Measurements from ENCODE around the gene G0S2. TPM values are rescaled to one million over a fixed set of nuclear protein-coding genes. Genes with fewer than 3 reads are reported as not detected.

G0S2 gene
- polyA plus RNA-seq, 1 donor from 2014 or later: 0.33 TPM

DNA sequence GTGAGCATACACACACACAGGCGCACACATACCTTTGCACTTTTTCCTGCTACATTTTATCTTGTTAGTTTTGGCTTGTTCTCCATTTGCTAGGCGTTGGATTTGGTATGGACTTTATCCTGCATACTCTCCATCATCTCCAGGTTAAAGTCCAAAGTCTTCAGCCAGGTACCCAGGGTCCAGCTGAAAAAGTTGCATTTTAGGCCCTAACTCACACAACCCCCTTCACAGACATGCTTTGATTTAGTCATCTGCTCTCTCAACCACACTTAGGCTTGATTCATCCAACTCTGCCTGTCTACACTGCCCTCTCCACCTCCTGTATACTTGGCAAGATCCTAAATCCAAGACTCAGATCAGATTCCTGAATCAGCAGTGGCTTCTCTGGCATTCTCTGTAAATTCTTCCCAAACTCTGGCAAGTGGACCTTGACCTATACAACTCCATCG is 12.3 kb upstream of the G0S2 start:
- Histone ChIP-seq H3F3A (ENCODE audit: insufficient read depth, low read length, poor library complexity, severe bottlenecking) (no peaks in the 10 kb centered on the region), H3K36me3 (ENCODE audit: insufficient read depth, low read length) (no peaks in the 10 kb centered on the region), H3K9me2 (ENCODE audit: insufficient read depth, low read length) (no peaks in the 10 kb centered on the region), H3K4me3 (ENCODE audit: low read length) (no peak overlapping the region), H3K4me2 (ENCODE audit: low read length) (no peak overlapping the region), H3K79me2 (replicated peaks; ENCODE audit: insufficient read depth, low read length) (no peaks in the 10 kb centered on the region), H2AFZ (ENCODE audit: low read depth, low read length) (no peak overlapping the region), H3K27ac (ENCODE audit: low read length) (no peak overlapping the region), H4K20me1 (ENCODE audit: insufficient read depth) (no peaks in the 10 kb centered on the region), H3K27me3 (ENCODE audit: insufficient read depth, low read depth, low read length) (no peaks in the 10 kb centered on the region), H3K9ac (ENCODE audit: low read length) (no peak overlapping the region), H3K9me3 (ENCODE audit: low read length) (no peaks in the 10 kb centered on the region)
- TF ChIP-seq MXI1 (conservative IDR thresholded peaks at IDR 0.05; ENCODE audit: poor library complexity, severe bottlenecking) (no peak), SMC3 (conservative IDR thresholded peaks at IDR 0.05; ENCODE audit: poor library complexity) (no peak), EZH2 (IDR thresholded peaks at IDR 0.05; ENCODE audit: borderline replicate concordance, insufficient read depth, low read length, poor library complexity, severe bottlenecking) (no peak), EP300 (conservative IDR thresholded peaks at IDR 0.05; ENCODE audit: poor library complexity, severe bottlenecking) (no peak), POLR2AphosphoS5 (IDR thresholded peaks at IDR 0.05) (no peak), RAD21 (conservative IDR thresholded peaks at IDR 0.05) (no peak), TAF1 (IDR thresholded peaks at IDR 0.05; ENCODE audit: low read depth) (no peak)
- TF ChIP-seq, protein P1, sequence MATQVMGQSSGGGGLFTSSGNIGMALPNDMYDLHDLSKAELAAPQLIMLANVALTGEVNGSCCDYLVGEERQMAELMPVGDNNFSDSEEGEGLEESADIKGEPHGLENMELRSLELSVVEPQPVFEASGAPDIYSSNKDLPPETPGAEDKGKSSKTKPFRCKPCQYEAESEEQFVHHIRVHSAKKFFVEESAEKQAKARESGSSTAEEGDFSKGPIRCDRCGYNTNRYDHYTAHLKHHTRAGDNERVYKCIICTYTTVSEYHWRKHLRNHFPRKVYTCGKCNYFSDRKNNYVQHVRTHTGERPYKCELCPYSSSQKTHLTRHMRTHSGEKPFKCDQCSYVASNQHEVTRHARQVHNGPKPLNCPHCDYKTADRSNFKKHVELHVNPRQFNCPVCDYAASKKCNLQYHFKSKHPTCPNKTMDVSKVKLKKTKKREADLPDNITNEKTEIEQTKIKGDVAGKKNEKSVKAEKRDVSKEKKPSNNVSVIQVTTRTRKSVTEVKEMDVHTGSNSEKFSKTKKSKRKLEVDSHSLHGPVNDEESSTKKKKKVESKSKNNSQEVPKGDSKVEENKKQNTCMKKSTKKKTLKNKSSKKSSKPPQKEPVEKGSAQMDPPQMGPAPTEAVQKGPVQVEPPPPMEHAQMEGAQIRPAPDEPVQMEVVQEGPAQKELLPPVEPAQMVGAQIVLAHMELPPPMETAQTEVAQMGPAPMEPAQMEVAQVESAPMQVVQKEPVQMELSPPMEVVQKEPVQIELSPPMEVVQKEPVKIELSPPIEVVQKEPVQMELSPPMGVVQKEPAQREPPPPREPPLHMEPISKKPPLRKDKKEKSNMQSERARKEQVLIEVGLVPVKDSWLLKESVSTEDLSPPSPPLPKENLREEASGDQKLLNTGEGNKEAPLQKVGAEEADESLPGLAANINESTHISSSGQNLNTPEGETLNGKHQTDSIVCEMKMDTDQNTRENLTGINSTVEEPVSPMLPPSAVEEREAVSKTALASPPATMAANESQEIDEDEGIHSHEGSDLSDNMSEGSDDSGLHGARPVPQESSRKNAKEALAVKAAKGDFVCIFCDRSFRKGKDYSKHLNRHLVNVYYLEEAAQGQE (IDR thresholded peaks at IDR 0.05; ENCODE audit: borderline replicate concordance): no peak
- TF ChIP-seq, protein P2, sequence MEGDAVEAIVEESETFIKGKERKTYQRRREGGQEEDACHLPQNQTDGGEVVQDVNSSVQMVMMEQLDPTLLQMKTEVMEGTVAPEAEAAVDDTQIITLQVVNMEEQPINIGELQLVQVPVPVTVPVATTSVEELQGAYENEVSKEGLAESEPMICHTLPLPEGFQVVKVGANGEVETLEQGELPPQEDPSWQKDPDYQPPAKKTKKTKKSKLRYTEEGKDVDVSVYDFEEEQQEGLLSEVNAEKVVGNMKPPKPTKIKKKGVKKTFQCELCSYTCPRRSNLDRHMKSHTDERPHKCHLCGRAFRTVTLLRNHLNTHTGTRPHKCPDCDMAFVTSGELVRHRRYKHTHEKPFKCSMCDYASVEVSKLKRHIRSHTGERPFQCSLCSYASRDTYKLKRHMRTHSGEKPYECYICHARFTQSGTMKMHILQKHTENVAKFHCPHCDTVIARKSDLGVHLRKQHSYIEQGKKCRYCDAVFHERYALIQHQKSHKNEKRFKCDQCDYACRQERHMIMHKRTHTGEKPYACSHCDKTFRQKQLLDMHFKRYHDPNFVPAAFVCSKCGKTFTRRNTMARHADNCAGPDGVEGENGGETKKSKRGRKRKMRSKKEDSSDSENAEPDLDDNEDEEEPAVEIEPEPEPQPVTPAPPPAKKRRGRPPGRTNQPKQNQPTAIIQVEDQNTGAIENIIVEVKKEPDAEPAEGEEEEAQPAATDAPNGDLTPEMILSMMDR (IDR thresholded peaks at IDR 0.05; ENCODE audit: poor library complexity, severe bottlenecking): no peak

DNA sequence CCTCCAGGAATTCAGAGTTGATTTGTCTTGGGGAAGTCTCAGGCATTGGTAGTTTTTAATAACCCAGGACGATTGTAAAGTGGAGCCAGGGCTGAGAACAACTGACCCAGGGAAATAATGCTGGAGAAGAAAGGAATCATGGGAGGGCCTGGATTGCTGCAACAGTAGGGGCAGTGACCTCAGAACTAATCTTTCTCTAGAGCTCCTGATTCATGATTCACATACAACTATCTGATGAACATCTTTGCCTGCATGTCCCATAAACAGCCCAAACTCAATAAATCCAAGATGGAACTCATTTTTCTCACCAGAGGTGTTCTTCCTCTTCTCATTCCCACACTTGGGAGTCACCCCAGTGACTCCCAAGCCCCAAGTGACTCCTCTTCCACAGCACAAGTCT is 8.1 kb upstream of the G0S2 start:
- Histone ChIP-seq H3K4me2 (ENCODE audit: low read length) (no peak overlapping the region), H3K9me2 (ENCODE audit: insufficient read depth, low read length) (no peaks in the 10 kb centered on the region), H3K9me3 (ENCODE audit: low read length) (no peaks in the 10 kb centered on the region), H4K20me1 (ENCODE audit: insufficient read depth) (no peaks in the 10 kb centered on the region), H3K27ac (ENCODE audit: low read length) (no peak overlapping the region), H3K36me3 (ENCODE audit: insufficient read depth, low read length) (no peaks in the 10 kb centered on the region), H3K9ac (ENCODE audit: low read length) (no peak overlapping the region), H3K4me3 (ENCODE audit: low read length) (no peak overlapping the region), H2AFZ (ENCODE audit: low read depth, low read length) (no peak overlapping the region), H3K79me2 (replicated peaks; ENCODE audit: insufficient read depth, low read length) (no peaks in the 10 kb centered on the region), H3K27me3 (ENCODE audit: insufficient read depth, low read depth, low read length) (no peaks in the 10 kb centered on the region), H3F3A (ENCODE audit: insufficient read depth, low read length, poor library complexity, severe bottlenecking) (no peaks in the 10 kb centered on the region)
- TF ChIP-seq, protein P1 (IDR thresholded peaks at IDR 0.05; ENCODE audit: borderline replicate concordance): no peak
- no peak for TF ChIP-seq SMC3 (conservative IDR thresholded peaks at IDR 0.05; ENCODE audit: poor library complexity)
- no peak for TF ChIP-seq RAD21 (conservative IDR thresholded peaks at IDR 0.05)
- no peak for TF ChIP-seq MXI1 (conservative IDR thresholded peaks at IDR 0.05; ENCODE audit: poor library complexity, severe bottlenecking)
- TF ChIP-seq EP300 (conservative IDR thresholded peaks at IDR 0.05; ENCODE audit: poor library complexity, severe bottlenecking): no peak
- TF ChIP-seq TAF1 (IDR thresholded peaks at IDR 0.05; ENCODE audit: low read depth): no peak
- no peak for TF ChIP-seq EZH2 (IDR thresholded peaks at IDR 0.05; ENCODE audit: borderline replicate concordance, insufficient read depth, low read length, poor library complexity, severe bottlenecking)
- no peak for TF ChIP-seq POLR2AphosphoS5 (IDR thresholded peaks at IDR 0.05)
- TF ChIP-seq, protein P2 (IDR thresholded peaks at IDR 0.05; ENCODE audit: poor library complexity, severe bottlenecking): no peak

Data from neural cell (in vitro differentiated cells).